ENCODE data around the gene CHCHD10. TPM values are rescaled to one million over a fixed set of nuclear protein-coding genes. Genes with fewer than 3 reads are reported as not detected.

Gene CHCHD10
- total RNA-seq, 2 donors from 2014 or later, result 19.4 TPM; not detected in 1

DNA sequence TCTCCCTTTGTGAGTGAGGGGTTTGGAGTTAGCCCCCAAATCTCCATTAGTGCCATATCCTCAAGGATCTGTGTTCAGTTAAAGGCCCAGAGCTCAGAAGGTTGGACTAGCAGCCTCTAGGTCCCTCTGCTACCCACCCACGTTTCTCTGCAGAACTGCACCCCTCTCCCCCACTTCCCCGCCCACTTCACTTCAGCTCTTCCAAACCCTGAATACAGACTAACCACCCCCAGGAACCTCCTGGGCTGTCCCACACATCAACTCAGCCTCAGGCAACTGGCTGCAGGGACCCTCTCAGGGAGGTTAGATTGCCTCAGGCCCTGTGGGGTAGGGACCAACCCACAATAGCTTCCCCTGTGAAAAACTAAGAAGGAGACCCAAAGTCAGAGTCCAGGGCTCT is 14.4 kb downstream of the CHCHD10 start:
- no peak for DNase-seq (ENCODE audit: low spot score)
- Histone ChIP-seq H3K27ac (no peak overlapping the region), H3K4me1 (ENCODE audit: control insufficient read depth in 1 of 2, low read depth in 2 of 2) (peaks cover 0 to 18% of the 10 kb centered on the region in 2 donors), H3K27me3 (replicated peaks; ENCODE audit: insufficient read depth) (no peaks in the 10 kb centered on the region), H3K9me3 (no peaks in the 10 kb centered on the region), H3K4me3 (no peak overlapping the region), H3K36me3 (no peaks in the 10 kb centered on the region)
- TF ChIP-seq, protein P1, sequence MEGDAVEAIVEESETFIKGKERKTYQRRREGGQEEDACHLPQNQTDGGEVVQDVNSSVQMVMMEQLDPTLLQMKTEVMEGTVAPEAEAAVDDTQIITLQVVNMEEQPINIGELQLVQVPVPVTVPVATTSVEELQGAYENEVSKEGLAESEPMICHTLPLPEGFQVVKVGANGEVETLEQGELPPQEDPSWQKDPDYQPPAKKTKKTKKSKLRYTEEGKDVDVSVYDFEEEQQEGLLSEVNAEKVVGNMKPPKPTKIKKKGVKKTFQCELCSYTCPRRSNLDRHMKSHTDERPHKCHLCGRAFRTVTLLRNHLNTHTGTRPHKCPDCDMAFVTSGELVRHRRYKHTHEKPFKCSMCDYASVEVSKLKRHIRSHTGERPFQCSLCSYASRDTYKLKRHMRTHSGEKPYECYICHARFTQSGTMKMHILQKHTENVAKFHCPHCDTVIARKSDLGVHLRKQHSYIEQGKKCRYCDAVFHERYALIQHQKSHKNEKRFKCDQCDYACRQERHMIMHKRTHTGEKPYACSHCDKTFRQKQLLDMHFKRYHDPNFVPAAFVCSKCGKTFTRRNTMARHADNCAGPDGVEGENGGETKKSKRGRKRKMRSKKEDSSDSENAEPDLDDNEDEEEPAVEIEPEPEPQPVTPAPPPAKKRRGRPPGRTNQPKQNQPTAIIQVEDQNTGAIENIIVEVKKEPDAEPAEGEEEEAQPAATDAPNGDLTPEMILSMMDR (IDR thresholded peaks at IDR 0.05), result no peak
- no peak for ATAC-seq (ENCODE audit: insufficient number of reproducible peaks, low FRiP score, low read depth)

DNA sequence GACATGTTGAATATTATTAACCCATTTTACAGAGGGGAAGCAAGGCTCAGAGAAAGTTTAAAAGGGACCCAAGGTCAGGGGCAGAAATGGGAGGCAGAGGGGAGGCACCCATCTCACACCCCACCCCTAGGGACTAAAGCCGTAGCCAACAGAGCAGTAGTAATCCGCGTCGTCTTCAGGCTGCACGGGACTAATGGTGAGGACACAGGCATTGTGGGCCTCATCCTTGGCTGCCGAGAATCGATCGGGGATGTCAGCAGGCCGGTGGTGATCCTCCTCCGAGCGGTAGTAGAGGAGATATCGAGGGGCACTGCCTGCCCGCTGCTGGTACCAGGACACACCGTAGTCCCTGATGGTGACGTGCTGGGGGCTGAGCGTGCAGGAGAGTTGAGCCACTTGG is 15.0 kb downstream of the CHCHD10 start:
- Histone ChIP-seq H3K9me3 (no peaks in the 10 kb centered on the region), H3K27ac (no peak overlapping the region), H3K36me3 (no peaks in the 10 kb centered on the region), H3K4me3 (no peak overlapping the region), H3K4me1 (ENCODE audit: control insufficient read depth in 1 of 2, low read depth in 2 of 2) (peaks cover 0 to 18% of the 10 kb centered on the region in 2 donors), H3K27me3 (replicated peaks; ENCODE audit: insufficient read depth) (no peaks in the 10 kb centered on the region)
- ATAC-seq (ENCODE audit: insufficient number of reproducible peaks, low FRiP score, low read depth), result no peak
- DNase-seq (ENCODE audit: low spot score), result no peak
- TF ChIP-seq, protein P1 (IDR thresholded peaks at IDR 0.05), result no peak

DNA sequence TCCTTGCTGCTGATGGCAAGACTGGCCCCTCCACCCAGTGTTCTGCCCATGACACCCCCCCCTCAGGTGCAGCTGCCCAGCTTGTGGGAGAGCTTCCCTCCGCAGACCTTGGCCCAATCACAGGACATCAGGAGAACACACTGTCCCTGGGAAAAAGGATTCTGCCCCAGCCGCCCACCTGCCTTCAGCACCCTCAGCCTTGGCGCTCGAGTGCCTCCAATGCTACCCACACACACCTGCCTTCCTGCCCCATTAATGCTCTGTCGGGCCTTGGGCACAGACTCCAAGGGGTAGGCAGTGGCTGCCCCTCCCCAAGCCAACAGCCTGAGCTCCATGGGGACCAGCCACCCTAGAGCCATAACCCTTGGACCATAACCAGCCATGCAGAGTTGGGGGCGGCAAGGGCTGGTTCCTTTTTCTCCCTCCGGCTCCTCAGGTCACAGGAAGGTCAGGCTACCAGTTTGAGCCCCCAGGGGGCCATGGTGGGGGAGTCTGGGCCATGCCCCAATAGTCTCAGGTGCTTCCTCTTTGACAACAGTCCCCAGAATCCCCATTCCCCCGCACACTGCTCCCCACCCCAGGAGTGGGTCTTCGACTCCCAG is 15.6 kb downstream of the CHCHD10 start:
- TF ChIP-seq, protein P1 (IDR thresholded peaks at IDR 0.05), result no peak

DNA sequence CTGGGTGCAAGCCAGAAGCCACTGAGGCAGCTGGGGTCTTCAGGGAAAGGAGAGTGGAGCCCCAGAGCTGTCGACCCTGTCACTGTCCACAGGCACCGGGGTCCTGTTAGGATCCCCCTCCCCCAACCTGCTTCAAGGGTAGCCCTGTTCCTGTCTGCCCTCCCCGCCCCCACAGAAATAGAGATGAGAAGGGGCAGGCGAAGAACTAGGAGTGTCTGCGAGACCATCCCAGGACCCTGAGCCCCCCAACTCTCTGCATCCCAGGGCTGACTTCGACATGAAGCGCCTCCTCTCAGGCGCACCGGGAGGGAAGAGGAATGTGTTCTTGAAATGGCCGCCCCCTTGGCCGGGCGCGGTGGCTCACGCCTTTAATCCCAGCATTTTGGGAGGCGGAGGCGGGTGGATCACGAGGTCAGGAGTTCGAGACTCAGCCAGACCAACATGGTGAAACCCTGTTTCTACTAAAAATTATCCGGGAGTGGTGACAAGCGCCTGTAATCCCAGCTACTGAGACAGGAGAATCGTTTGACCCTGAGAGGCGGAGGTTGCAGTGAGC is 16.3 kb downstream of the CHCHD10 start:
- Histone ChIP-seq H3K27me3 (replicated peaks; ENCODE audit: insufficient read depth) (no peaks in the 10 kb centered on the region), H3K36me3 (no peaks in the 10 kb centered on the region), H3K9me3 (no peaks in the 10 kb centered on the region), H3K27ac (peak overlapping the region; percentile 82 to 85), H3K4me1 (ENCODE audit: control insufficient read depth in 1 of 2, low read depth in 2 of 2) (peaks cover 0 to 18% of the 10 kb centered on the region in 2 donors), H3K4me3 (peak overlapping the region; percentile 90)
- TF ChIP-seq, protein P1 (IDR thresholded peaks at IDR 0.05), result no peak
- DNase-seq (ENCODE audit: low spot score) (no peak), ATAC-seq (ENCODE audit: insufficient number of reproducible peaks, low FRiP score, low read depth) (no peak)

More for the DNA sequence above, 15.6 kb downstream of the CHCHD10 start:
- no peaks in the 10 kb centered on the region for H3K27me3 ChIP-seq (replicated peaks; ENCODE audit: insufficient read depth)
- DNase-seq (ENCODE audit: low spot score), result no peak
- ATAC-seq (ENCODE audit: insufficient number of reproducible peaks, low FRiP score, low read depth), result no peak
- peak overlapping the region; percentile 90 for H3K4me3 ChIP-seq
- H3K4me1 ChIP-seq (ENCODE audit: control insufficient read depth in 1 of 2, low read depth in 2 of 2), result peaks cover 0 to 18% of the 10 kb centered on the region in 2 donors
- no peaks in the 10 kb centered on the region for H3K9me3 ChIP-seq
- H3K27ac ChIP-seq, result no peak overlapping the region
- H3K36me3 ChIP-seq, result no peaks in the 10 kb centered on the region

DNA sequence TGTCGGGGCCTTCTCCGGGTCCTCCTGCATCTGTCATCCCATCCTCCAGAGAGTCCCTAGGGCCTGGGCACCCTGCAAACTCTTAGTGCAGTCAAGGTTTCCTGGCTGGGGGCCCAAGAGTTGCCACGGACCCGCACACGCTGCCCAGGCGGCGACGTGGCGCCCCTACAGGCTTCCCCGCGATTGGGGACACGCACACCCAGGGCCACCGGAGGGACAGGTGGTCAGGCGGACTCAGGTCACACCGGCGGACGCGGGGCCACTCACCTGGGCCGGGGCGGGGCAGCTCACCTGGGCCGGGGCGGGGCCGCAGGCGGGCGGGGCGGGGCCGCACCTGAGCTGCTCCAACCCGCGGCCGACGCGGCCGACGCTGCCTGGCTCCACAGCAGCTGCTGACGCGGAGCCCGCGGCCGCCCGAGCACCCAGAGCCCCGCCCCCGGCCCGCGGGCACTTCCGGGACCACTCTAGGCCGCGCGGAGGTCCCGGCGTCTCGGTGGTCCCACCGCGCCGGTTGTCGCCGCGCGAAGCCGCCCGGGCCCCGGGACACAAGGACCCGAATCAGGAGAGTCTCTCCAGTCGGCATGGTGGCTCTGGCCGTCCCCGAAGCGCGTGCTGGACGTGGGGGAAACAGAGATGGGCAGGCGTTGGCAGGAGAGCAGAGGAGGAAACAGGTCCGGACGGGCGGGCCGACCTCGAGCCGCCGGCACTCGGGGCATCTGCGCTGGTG is 16.9 kb downstream of the CHCHD10 start, which contains the start of gene ZNF70:
Gene ZNF70, minus strand, starts transcription at position 399 of the 727 bp plus-strand sequence. CDS start 5,972 bp downstream, outside the sequence.
- peak; percentile 51 for DNase-seq (ENCODE audit: low spot score)
- TF ChIP-seq, protein P1 (IDR thresholded peaks at IDR 0.05), result peak; percentile 26
- Histone ChIP-seq H3K27ac (peak within 1 kb of the TSS; percentile 82 to 85), H3K27me3 (replicated peaks; ENCODE audit: insufficient read depth) (no peaks in the 10 kb centered on the region), H3K9me3 (no peaks in the 10 kb centered on the region), H3K4me1 (ENCODE audit: control insufficient read depth in 1 of 2, low read depth in 2 of 2) (peaks cover 0 to 18% of the 10 kb centered on the region in 2 donors), H3K36me3 (no peaks in the 10 kb centered on the region), H3K4me3 (peak within 1 kb of the TSS; percentile 90)
- ATAC-seq (ENCODE audit: insufficient number of reproducible peaks, low FRiP score, low read depth), result peak; percentile 89

Data from thoracic aorta (tissue), 2 donors.